ENCODE results near the gene C5AR1.
"Not testable (repeated sequence)": the region's sequence is repeated elsewhere in the genome, so short reads cannot be mapped to it uniquely, and the experiment has no call there.

The C5AR1 gene

DNA sequence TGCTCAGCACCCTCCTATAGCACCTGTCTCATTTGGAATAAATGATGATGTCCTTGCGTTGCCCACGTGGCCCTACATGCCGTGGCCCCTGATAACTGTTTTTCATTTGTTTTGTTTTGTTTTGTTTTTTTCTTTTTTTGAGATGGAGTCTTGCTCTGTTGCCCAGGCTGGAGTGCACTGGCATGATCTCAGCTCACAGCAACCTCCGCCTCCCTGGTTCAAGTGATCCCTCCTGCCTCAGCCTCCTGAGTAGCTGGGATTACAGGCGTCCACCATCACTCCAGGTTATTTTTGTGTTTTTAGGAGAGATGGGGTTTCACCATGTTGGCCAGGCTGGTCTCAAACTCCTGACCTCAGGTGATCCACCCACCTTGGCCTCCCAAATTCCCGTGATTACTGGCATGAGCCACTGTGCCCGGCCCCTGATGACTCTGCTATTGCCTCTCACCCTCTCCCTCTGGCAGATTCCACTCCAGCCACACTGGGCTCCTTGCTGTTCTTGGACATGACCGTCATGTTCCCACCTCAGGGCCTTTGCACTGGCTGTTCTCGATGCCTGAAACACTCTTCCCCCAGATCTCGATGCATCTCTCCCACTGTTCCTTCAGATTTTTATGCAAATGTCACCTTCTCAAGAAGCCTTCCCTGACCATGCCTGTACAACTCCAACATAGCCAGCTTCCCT, 29.7 kb downstream of the C5AR1 start:
- no peak overlapping the region for H3K4me3 ChIP-seq (ENCODE audit: low read length)
- TF ChIP-seq ZNF274 (IDR thresholded peaks at IDR 0.05; ENCODE audit: low read depth, low read length): no peak

DNA sequence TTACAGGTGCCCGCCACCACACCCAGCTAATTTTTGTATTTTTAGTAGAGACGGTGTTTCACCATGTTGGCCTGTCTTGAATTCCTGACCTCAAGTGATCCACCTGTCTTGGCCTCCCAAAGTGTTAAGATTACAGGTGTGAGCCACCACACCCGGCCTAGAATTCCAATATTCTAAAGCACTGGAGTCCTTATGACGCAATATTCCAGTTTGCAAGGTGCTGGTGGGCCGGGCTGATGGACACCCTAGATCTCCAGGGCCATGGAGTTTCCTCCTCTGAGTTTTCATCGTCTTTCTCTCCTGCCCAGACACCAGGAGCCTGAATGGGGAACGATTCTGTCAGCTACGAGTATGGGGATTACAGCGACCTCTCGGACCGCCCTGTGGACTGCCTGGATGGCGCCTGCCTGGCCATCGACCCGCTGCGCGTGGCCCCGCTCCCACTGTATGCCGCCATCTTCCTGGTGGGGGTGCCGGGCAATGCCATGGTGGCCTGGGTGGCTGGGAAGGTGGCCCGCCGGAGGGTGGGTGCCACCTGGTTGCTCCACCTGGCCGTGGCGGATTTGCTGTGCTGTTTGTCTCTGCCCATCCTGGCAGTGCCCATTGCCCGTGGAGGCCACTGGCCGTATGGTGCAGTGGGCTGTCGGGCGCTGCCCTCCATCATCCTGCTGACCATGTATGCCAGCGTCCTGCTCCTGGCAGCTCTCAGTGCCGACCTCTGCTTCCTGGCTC, 31.0 kb downstream of the C5AR1 start:
- no peak overlapping the region for H3K4me3 ChIP-seq (ENCODE audit: low read length)
- no peak for TF ChIP-seq ZNF274 (IDR thresholded peaks at IDR 0.05; ENCODE audit: low read depth, low read length)

DNA sequence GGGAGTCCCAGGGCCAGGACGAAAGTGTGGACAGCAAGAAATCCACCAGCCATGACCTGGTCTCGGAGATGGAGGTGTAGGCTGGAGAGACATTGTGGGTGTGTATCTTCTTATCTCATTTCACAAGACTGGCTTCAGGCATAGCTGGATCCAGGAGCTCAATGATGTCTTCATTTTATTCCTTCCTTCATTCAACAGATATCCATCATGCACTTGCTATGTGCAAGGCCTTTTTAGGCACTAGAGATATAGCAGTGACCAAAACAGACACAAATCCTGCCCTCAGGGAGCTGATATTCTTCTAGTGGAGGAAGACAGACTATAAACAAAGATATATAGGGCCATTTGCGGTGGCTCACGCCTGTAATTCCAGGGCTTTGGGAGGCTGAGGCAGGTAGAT, 32.1 kb downstream of the C5AR1 start:
- no peak for TF ChIP-seq ZNF274 (IDR thresholded peaks at IDR 0.05; ENCODE audit: low read depth, low read length)
- H3K4me3 ChIP-seq (ENCODE audit: low read length): no peak overlapping the region

DNA sequence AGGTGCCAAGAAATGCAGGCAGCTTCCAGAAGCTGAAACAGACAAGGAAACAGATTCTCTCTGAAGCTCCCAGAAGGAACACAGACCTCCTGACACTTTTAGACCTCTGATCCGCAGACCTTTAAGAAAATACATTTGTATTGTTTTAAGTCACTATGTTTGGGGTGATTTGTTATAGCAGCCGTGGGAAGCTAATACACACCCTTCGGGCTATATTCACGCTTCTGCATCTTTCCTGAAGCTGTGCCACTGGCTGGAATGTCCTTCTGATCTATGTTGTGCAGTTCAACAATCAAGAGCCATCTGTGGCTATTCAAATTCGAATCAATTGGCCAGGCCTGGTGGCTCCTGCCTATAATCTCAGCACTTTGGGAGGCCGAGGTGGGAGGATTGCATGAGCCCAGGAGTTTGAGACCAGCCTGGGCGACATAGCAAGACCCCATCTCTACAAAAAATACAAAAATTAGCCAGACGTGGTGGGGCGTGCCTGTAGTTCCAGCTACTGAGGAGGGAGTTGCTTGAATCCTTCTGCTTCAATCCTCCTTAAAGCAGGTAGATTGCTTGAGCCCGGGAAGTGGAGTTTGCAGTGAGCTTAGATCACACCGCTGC, 33.6 kb downstream of the C5AR1 start:
- TF ChIP-seq ZNF274 (IDR thresholded peaks at IDR 0.05; ENCODE audit: low read depth, low read length): no peak
- no peak overlapping the region for H3K4me3 ChIP-seq (ENCODE audit: low read length)

DNA sequence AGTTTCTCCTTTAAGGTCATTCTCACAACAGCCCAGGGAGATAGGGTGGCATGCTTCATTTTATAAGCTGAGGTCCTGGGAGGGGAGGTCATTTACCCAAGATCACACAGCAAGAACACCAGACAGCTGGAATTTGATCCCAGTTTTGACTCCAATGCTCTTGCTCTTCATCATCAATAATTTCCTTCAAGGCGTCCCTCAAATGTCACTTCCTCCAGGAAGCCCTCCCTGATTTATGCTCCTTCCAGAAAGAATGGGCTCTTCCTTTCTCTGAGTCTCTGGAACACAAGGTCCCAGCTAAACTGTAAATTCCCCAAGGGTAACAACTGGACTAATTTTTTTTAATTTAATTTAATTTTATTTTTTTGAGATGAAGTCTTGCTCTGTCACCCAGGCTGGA, 34.8 kb downstream of the C5AR1 start:
- TF ChIP-seq ZNF274 (IDR thresholded peaks at IDR 0.05; ENCODE audit: low read depth, low read length): no peak

DNA sequence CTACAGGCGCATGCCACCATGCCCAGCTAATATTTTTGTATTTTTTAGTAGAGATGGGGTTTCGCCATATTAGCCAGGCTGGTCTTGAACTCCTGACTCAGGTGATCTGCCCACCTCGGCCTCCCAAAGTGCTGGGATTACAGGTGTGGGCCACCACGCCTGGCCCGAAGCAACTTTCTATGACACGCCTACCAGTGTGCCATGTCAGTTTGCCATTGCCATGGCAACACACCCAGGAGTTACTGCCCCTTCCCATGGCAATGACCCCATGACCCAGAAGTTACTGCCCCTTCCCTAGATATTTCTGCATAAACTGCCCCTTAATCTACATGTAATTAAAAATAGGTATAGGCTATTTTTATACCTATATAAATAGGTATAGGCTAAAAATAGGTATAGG, 36.4 kb downstream of the C5AR1 start:
- H3K4me3 ChIP-seq (ENCODE audit: low read length): not testable (repeated sequence)

More for the DNA sequence above, 34.8 kb downstream of the C5AR1 start:
- no peak overlapping the region for H3K4me3 ChIP-seq (ENCODE audit: low read length)

DNA sequence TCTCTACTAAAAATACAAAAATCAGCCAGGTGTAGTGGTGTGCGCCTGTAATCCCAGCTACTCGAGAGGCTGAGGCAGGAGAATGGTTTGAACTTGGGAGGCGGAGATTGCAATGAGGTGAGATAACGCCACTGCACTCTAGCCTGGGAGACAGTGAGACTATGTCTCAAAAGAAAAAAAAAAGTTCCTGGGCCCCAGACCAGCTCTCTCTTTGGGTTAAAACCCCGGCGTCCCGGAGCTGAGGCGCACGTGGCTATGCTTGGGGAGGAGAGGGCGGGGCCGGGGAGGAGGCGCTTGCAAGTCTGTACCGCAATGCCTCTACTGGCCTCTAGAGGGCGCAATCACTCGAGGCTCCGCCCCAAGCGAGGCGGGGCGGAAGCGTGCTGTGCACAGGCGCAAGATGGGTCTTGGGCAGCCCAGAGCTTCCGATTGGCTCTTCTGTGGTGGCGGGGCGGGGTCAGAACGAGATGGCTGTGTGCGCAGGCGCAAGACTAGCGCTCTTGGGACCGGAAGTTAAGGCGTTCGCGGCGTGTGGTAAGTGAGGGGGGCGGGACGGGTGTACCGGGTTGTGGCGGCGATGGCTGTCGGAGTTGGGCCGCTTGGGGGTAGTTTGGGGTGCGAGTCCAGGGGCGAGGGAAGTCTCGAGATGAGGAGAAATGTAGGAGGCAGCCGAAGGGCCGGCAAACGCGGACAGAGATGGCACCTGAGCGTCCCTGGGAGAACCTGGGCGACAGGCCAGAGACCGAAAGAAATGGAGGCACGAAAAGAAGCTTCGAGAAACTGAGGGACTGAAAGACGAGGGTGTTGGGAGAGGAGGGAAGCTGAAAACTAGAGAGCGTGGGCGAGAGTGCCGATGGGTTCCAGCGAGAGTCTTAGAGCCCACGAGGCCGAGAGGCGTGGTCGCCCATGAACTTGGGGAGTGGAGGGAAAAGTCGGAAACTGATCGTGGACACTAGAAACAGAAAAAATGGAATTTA, 39.4 kb downstream of the C5AR1 start, which contains the start of gene DHX34:
TSS of gene DHX34 (plus strand) at position 497 of the 977 bp plus-strand sequence. CDS start 3,716 bp downstream, outside the sequence.
- peak within 1 kb of the TSS; percentile 94 for H3K4me3 ChIP-seq (ENCODE audit: low read length)
- no peak for TF ChIP-seq ZNF274 (IDR thresholded peaks at IDR 0.05; ENCODE audit: low read depth, low read length)

DNA sequence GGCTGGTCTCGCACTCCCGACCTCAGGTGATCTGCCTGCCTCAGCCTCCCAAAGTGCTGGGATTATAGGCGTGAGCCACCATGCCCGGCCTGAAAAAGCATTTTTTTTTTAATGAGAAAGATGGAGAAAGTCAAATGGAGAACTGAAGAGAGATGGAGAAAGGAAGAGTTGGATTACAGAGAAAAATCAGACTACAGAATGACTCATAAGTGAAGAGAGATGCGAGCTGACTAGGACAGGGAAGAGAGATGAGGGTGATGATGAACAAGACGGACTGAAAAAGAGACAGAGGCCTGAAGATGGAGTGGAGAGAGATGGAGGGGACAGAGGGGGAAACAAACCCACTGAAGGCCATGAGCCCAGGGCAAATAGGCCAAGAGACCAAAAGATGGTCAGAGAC, 41.0 kb downstream of the C5AR1 start:
- H3K4me3 ChIP-seq (ENCODE audit: low read length): no peak overlapping the region
- TF ChIP-seq ZNF274 (IDR thresholded peaks at IDR 0.05; ENCODE audit: low read depth, low read length): no peak

DNA sequence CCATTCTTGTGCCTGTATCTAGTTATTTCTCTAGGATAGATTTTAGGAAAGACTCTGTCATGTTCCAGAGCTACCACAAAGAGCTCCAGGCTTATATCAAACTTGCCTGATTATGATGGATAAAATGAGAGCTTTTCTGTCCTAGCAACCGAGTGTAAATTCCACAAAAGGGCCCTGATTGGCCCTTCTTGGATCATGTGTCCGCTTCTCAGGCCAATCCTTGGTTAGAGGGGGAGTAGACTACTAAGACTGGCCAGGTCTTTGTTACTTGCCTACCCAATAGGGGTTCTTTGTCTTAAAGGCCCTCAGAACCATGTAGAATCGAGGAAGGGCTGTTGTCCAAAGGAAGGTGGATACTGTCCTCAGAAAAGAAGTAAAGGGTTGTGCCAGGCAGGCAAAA, 41.9 kb downstream of the C5AR1 start:
- no peak for TF ChIP-seq ZNF274 (IDR thresholded peaks at IDR 0.05; ENCODE audit: low read depth, low read length)
- no peak overlapping the region for H3K4me3 ChIP-seq (ENCODE audit: low read length)

DNA sequence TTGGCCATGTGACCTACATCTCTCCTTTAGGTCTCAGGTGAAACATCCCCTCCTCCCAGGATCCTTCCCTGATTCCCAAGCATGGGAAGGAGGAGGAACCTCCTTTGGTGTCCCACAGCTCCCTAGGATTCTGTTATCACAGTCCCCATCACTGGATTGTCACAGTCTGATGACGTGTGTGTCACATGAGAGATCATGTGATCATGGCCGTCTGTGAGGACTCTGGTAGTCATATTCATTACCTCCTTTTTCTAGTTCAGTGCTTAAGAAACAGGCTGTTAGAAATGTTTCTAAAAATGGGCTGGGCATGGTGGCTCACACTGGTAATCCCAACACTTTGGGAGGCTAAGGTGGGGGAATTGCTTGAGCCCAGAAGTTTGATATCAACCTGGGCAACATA, 42.4 kb downstream of the C5AR1 start:
- TF ChIP-seq ZNF274 (IDR thresholded peaks at IDR 0.05; ENCODE audit: low read depth, low read length): no peak
- no peak overlapping the region for H3K4me3 ChIP-seq (ENCODE audit: low read length)

DNA sequence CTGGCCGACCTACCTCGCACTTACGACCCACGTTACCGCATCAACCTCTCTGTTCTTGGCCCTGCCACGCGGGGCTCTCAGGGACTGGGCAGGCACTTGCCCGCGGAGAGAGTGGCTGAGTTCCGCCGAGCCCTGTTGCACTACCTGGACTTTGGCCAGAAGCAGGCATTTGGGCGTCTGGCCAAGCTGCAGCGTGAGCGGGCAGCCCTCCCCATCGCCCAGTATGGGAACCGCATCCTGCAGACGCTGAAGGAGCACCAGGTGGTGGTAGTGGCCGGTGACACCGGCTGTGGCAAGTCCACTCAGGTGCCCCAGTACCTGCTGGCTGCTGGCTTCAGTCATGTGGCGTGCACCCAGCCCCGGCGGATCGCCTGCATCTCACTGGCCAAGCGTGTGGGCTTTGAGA, 43.6 kb downstream of the C5AR1 start:
- no peak for TF ChIP-seq ZNF274 (IDR thresholded peaks at IDR 0.05; ENCODE audit: low read depth, low read length)
- H3K4me3 ChIP-seq (ENCODE audit: low read length): no peak overlapping the region

DNA sequence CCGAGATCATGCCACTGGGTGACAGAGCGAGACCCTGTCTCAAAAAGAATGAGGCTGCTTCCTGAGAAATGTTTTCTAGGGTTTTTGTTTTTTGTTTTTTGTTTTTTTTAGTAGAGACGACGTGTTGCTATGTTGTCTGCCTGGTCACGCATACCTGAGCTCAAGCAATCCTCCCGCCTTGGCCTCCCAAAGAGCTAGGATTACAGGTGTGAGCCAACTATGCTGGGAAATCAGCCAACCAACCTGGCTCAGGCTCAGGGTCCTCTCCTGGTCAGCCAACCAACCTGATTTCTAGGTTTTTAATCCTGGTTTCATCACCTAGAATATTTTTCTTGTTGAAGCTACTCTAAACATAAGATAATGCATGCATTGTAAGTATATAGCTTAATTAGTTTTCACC, 47.2 kb downstream of the C5AR1 start:
- no peak for TF ChIP-seq ZNF274 (IDR thresholded peaks at IDR 0.05; ENCODE audit: low read depth, low read length)

DNA sequence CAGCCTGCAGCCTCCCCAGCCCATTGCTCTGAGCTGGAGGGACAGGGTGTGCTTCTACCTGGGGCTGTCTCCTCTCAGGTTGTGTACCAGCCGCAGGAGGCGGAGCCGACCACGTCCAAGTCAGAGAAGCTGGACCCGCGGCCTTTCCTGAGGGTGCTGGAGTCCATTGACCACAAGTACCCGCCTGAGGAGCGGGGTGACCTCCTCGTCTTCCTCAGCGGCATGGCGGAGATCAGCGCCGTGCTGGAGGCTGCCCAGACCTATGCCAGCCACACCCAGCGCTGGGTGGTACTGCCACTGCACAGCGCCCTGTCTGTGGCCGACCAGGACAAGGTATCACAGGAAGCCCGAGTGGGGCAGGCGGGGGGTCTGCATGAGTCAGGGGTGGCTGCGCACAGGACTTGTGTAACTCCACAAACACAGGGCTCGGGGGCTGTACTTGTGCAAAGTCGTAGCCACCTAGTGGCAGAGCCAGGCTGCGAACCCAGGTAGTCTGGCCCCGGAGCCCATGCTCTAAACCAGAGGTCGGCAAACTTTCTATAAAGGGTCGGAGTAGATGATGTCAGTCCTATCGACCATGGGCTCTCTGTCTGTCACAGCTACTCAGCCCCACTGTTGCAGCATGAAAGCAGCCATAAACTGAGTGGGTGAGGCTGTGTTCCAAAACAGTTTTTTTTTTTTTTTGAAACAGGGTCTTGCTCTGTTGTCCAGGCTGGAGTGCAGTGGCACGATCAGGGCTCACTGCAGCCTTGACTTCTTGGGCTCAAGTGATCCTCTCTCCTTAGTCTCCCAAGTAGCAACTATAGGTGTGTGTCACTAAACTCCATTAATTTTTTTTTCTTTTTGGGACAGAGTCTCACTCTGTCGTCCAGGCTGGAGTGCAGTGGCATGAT, 48.4 kb downstream of the C5AR1 start:
- no peak overlapping the region for H3K4me3 ChIP-seq (ENCODE audit: low read length)
- no peak for TF ChIP-seq ZNF274 (IDR thresholded peaks at IDR 0.05; ENCODE audit: low read depth, low read length)

More for the DNA sequence above, 47.2 kb downstream of the C5AR1 start:
- H3K4me3 ChIP-seq (ENCODE audit: low read length): no peak overlapping the region

Measured in GM08714 (cell line).